C4-2B (cell line): Measurements from ENCODE around the gene EME1.

Source experiments
- ZFX ChIP-seq: fragments of 450-650 bp; IDR thresholded peaks from 2 replicates; pipeline ENCODE4 v1.6.1; 2017
- TF ChIP-seq, protein P1 (sequence below): fragments of 450-650 bp; conservative IDR thresholded peaks from 2 replicates; pipeline ENCODE4 v1.5.1; 2017; ENCODE audit warnings: mild to moderate bottlenecking

DNA sequence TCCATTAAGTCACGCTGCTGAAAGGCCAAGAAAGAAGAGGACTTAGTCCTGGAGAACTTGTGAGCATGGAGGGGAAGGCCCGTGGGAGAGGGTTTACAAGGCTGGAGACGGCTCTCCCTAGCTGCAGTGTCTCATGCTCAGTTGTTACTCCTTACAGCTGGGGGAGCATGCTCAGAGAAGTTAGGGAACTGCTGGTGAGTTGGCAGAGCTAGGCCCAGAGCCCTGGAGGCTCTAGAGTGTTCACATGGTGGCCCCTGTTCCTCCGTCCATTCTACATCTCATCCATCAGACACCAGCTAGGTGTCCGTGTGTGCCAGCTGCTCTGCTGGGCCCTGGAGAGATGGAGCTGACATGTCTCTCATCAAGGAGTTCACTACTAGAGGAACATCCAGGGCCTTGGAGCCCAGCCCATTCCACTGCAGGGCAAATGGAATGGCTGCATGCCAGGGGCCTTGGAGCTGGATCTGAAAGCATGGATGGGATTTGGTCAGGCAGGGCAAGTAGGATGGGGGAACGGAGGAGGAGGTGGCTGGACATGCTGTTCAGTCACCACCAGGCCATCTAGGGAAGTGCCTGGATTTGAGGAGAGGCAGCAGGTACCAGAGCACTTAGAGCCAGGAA, 20.8 kb upstream of the EME1 start:
- TF ChIP-seq, protein P1, sequence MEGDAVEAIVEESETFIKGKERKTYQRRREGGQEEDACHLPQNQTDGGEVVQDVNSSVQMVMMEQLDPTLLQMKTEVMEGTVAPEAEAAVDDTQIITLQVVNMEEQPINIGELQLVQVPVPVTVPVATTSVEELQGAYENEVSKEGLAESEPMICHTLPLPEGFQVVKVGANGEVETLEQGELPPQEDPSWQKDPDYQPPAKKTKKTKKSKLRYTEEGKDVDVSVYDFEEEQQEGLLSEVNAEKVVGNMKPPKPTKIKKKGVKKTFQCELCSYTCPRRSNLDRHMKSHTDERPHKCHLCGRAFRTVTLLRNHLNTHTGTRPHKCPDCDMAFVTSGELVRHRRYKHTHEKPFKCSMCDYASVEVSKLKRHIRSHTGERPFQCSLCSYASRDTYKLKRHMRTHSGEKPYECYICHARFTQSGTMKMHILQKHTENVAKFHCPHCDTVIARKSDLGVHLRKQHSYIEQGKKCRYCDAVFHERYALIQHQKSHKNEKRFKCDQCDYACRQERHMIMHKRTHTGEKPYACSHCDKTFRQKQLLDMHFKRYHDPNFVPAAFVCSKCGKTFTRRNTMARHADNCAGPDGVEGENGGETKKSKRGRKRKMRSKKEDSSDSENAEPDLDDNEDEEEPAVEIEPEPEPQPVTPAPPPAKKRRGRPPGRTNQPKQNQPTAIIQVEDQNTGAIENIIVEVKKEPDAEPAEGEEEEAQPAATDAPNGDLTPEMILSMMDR, result no peak
- TF ChIP-seq ZFX, result no peak
